Liver (tissue), 9 donors: ENCODE measurements around the gene ATF4. TPM values are rescaled to one million over a fixed set of nuclear protein-coding genes. Genes with fewer than 3 reads are reported as not detected.

Source experiments
- DNase-seq: peaks from one replicate; pipeline ENCODE4 v3.0.0-alpha.2; 2017; ENCODE audit warnings: low spot score
- H3K27ac ChIP-seq, 2 donors: one replicate each; pipeline ENCODE4 v1.7.0; 2013; ENCODE audit warnings: inconsistent platforms in 2 of 2, low read length in 2 of 2, control low read depth in 1 of 2, low read depth in 1 of 2, mild to moderate bottlenecking in 1 of 2
- H3K27me3 ChIP-seq, 4 donors: one replicate each; pipeline versions ENCODE4 v1.6.1 to v1.7.0; 2013; ENCODE audit warnings: low read length in 3 of 4, inconsistent platforms in 1 of 4, mild to moderate bottlenecking in 1 of 4, moderate library complexity in 1 of 4; ENCODE audit not compliant: control insufficient read depth in 4 of 4, insufficient read depth in 4 of 4
- H3K36me3 ChIP-seq, 4 donors: one replicate each; pipeline versions ENCODE4 v1.6.1 to v1.7.0; 2013; ENCODE audit warnings: low read length in 3 of 4, mild to moderate bottlenecking in 3 of 4, low read depth in 1 of 4, moderate library complexity in 1 of 4; ENCODE audit not compliant: control insufficient read depth in 4 of 4, insufficient read depth in 3 of 4
- H3K4me1 ChIP-seq, 4 donors: one replicate each; pipeline versions ENCODE4 v1.6.1 to v1.7.0; 2013; ENCODE audit warnings: low read length in 3 of 4, mild to moderate bottlenecking in 3 of 4, moderate library complexity in 1 of 4; ENCODE audit not compliant: control insufficient read depth in 4 of 4, insufficient read depth in 4 of 4
- H3K4me3 ChIP-seq, 3 donors: one replicate each; pipeline versions ENCODE4 v1.6.1 to v1.7.0; 2013; ENCODE audit warnings: low read length in 3 of 3, control low read depth in 1 of 3, low read depth in 1 of 3, mild to moderate bottlenecking in 1 of 3
- H3K9ac ChIP-seq, 2 donors: one replicate each; pipeline ENCODE4 v1.7.0; 2013; ENCODE audit warnings: low read length in 2 of 2, mild to moderate bottlenecking in 2 of 2, moderate library complexity in 2 of 2, control low read depth in 1 of 2, low read depth in 1 of 2
- H3K9me3 ChIP-seq, 4 donors: one replicate each; pipeline versions ENCODE4 v1.6.1 to v1.7.0; 2013; ENCODE audit warnings: low read length in 3 of 4; ENCODE audit not compliant: control insufficient read depth in 4 of 4
- ATF3 ChIP-seq: IDR thresholded peaks from 2 replicates; pipeline ENCODE4 v1.6.1; 2016; ENCODE audit warnings: antibody characterized with exemption
- CTCF ChIP-seq: fragments of 150-350 bp; IDR thresholded peaks from 2 replicates; pipeline ENCODE4 v1.5.1; 2017; ENCODE audit warnings: improper control_type of control experiment, low read depth, low read length; ENCODE audit not compliant: missing input control
- EGR1 ChIP-seq, 2 donors: IDR thresholded peaks; 2 replicates each; pipeline ENCODE4 v1.6.1; 2016 to 2018; ENCODE audit warnings: antibody characterized with exemption in 2 of 2, low read depth in 2 of 2
- FOXA1 ChIP-seq: IDR thresholded peaks from 2 replicates; pipeline ENCODE4 v1.6.1; 2016; ENCODE audit warnings: antibody characterized with exemption
- FOXA2 ChIP-seq: IDR thresholded peaks from 2 replicates; pipeline ENCODE4 v1.6.1; 2016; ENCODE audit warnings: antibody characterized with exemption
- GABPA ChIP-seq, 2 donors: IDR thresholded peaks in 1 of 2; conservative IDR thresholded peaks in 1 of 2; 2 replicates each; pipeline ENCODE4 v1.6.1; 2016; ENCODE audit warnings: antibody characterized with exemption in 2 of 2, mild to moderate bottlenecking in 1 of 2, moderate library complexity in 1 of 2
- HNF4A ChIP-seq, 2 donors: conservative IDR thresholded peaks; 2 replicates each; pipeline ENCODE4 v1.6.1; 2016; ENCODE audit warnings: antibody characterized with exemption in 2 of 2, mild to moderate bottlenecking in 2 of 2
- HNF4G ChIP-seq: IDR thresholded peaks from 2 replicates; pipeline ENCODE4 v1.6.1; 2016; ENCODE audit warnings: antibody characterized with exemption
- JUND ChIP-seq, 2 donors: IDR thresholded peaks; 2 replicates each; pipeline ENCODE4 v1.6.1; 2016; ENCODE audit warnings: antibody characterized with exemption in 2 of 2
- MAX ChIP-seq: IDR thresholded peaks from 2 replicates; pipeline ENCODE4 v1.6.1; 2016; ENCODE audit warnings: antibody characterized with exemption
- NR2F2 ChIP-seq: IDR thresholded peaks from 2 replicates; pipeline ENCODE4 v1.6.1; 2016; ENCODE audit warnings: antibody characterized with exemption
- RAD21 ChIP-seq, 2 donors: IDR thresholded peaks; 2 replicates each; pipeline ENCODE4 v1.6.1; 2016; ENCODE audit warnings: antibody characterized with exemption in 2 of 2, mild to moderate bottlenecking in 2 of 2
- REST ChIP-seq: IDR thresholded peaks from 2 replicates; pipeline ENCODE4 v1.6.1; 2016; ENCODE audit warnings: antibody characterized with exemption, mild to moderate bottlenecking
- RXRA ChIP-seq, 2 donors: IDR thresholded peaks; 2 replicates each; pipeline ENCODE4 v1.6.1; 2017 to 2018; ENCODE audit warnings: antibody characterized with exemption in 2 of 2, mild to moderate bottlenecking in 1 of 2
- SP1 ChIP-seq: IDR thresholded peaks from 2 replicates; pipeline ENCODE4 v1.6.1; 2018; ENCODE audit warnings: antibody characterized with exemption, mild to moderate bottlenecking
- TAF1 ChIP-seq: conservative IDR thresholded peaks from 2 replicates; pipeline ENCODE4 v1.6.1; 2016; ENCODE audit warnings: antibody characterized with exemption, mild to moderate bottlenecking
- YY1 ChIP-seq: IDR thresholded peaks from 2 replicates; pipeline ENCODE4 v1.6.1; 2016; ENCODE audit warnings: antibody characterized with exemption, mild to moderate bottlenecking
- ZBTB33 ChIP-seq: IDR thresholded peaks from 2 replicates; pipeline ENCODE4 v1.6.1; 2016; ENCODE audit warnings: antibody characterized with exemption
- WGBS: extraction: QIAGEN DNeasy Blood & Tissue Kit; methylation state at CpG from one replicate; pipeline ENCODE4 v1.1.7; 2013; 5-methylcytosine and 5-hydroxymethylcytosine counted together
- polyA plus RNA-seq, 2 donors: library from polyadenylated mRNA; stranded (reverse) in 1 of 2; unstranded in 1 of 2; fragments of 200-250 nt in 1 of 2; fragments of >200 nt in 1 of 2; fragmentation: Nextera tagmentation in 1 of 2; extraction: Ambion mirVana in 1 of 2; gene quantifications; one replicate each; pipeline versions ENCODE4 v1.2.1 to v1.2.3, GENCODE V29; 2013 to 2015
- total RNA-seq, 2 donors: library from RNA; depleted of rRNA; stranded (reverse); fragments of >200 nt; gene quantifications; one replicate each; pipeline ENCODE4 v1.2.3, GENCODE V29; 2014
- donor health status: healthy.
- donor health status: healthy.
- donor health status: healthy.
- donor health status: healthy.
- donor health status: healthy.

ATF4 gene
- total and polyA plus RNA-seq, 4 donors = 112 to 211 (median 169) TPM

GRCh38 chr22:39475902-39476301, 44.5 kb upstream of the ATF4 start:
- no peaks in the 10 kb centered on the region for H3K27me3 ChIP-seq
- H3K36me3 ChIP-seq = no peaks in the 10 kb centered on the region
- H3K27ac ChIP-seq = no peak overlapping the region
- peaks cover 0 to 8% (median 5%) of the 10 kb centered on the region in 4 donors for H3K4me1 ChIP-seq
- TF ChIP-seq ZBTB33 (no peak), HNF4A (conservative IDR thresholded peaks at IDR 0.05) (no peak), EGR1 (IDR thresholded peaks at IDR 0.05; ENCODE audit: low read depth in 2 of 2) (no peak), FOXA2 (no peak), HNF4G (no peak), CTCF (no peak), FOXA1 (no peak), RAD21 (IDR thresholded peaks at IDR 0.05) (no peak), YY1 (no peak), RXRA (IDR thresholded peaks at IDR 0.05) (no peak), NR2F2 (no peak), SP1 (no peak), ATF3 (no peak), JUND (IDR thresholded peaks at IDR 0.05) (no peak), TAF1 (no peak)
- no peaks in the 10 kb centered on the region for H3K9me3 ChIP-seq
- H3K4me3 ChIP-seq = no peak overlapping the region
- 84% methylated on average over 3 of the region's 3 CpGs for WGBS
- no peak overlapping the region for H3K9ac ChIP-seq
- DNase-seq = no peak

- H3K27me3 ChIP-seq = no peaks in the 10 kb centered on the region
- H3K9ac ChIP-seq = no peak overlapping the region
- H3K27ac ChIP-seq = no peak overlapping the region
- peaks cover 0 to 3% (median 2%) of the 10 kb centered on the region in 4 donors for H3K4me1 ChIP-seq
- no peak for DNase-seq
- no peak overlapping the region for H3K4me3 ChIP-seq
- no peak for TF ChIP-seq SP1
- no peak for TF ChIP-seq FOXA1
- TF ChIP-seq MAX = no peak
- TF ChIP-seq REST = no peak
- no peak for TF ChIP-seq ZBTB33
- TF ChIP-seq RXRA (IDR thresholded peaks at IDR 0.05) = no peak
- no peak for TF ChIP-seq JUND (IDR thresholded peaks at IDR 0.05)
- TF ChIP-seq HNF4G = no peak
- no peak for TF ChIP-seq ATF3
- no peak for TF ChIP-seq GABPA (IDR thresholded peaks at IDR 0.05 in 1 of 2, conservative IDR thresholded peaks at IDR 0.05 in 1 of 2)
- no peak for TF ChIP-seq EGR1 (IDR thresholded peaks at IDR 0.05; ENCODE audit: low read depth in 2 of 2)
- TF ChIP-seq FOXA2 = no peak
- TF ChIP-seq CTCF = no peak
- TF ChIP-seq TAF1 = no peak
- no peak for TF ChIP-seq HNF4A (conservative IDR thresholded peaks at IDR 0.05)
- WGBS = 94% methylated on average over 13 of the region's 13 CpGs
- H3K9me3 ChIP-seq = no peaks in the 10 kb centered on the region
- no peaks in the 10 kb centered on the region for H3K36me3 ChIP-seq
These were observed 43.7 kb upstream of the ATF4 start for GRCh38 chr22:39476664-39477063.
